ENCODE measurements around the gene GRAMD1B.

The GRAMD1B gene

GRCh38 chr11:123594188-123594901 lies 164.3 kb downstream of the GRAMD1B start:
- intact Hi-C loops (cut with micrococcal nuclease), result no loop called here
- Mint-ChIP-seq H3K4me3 (no peak overlapping the region), H3K27me3 (no peaks in the 10 kb centered on the region), H3K36me3 (ENCODE audit: low read depth) (peaks cover 49% of the 10 kb centered on the region), H3K4me1 (ENCODE audit: low read depth) (no peaks in the 10 kb centered on the region), H3K27ac (no peak overlapping the region), H3K9me3 (no peaks in the 10 kb centered on the region)

GRCh38 chr11:123594921-123595320 lies 164.9 kb downstream of the GRAMD1B start:
- H3K4me1 Mint-ChIP-seq (ENCODE audit: low read depth), result no peaks in the 10 kb centered on the region
- H3K27ac Mint-ChIP-seq, result no peak overlapping the region
- no peaks in the 10 kb centered on the region for H3K27me3 Mint-ChIP-seq
- H3K9me3 Mint-ChIP-seq, result no peaks in the 10 kb centered on the region
- intact Hi-C loops (cut with micrococcal nuclease), result no loop called here
- peaks cover 51% of the 10 kb centered on the region for H3K36me3 Mint-ChIP-seq (ENCODE audit: low read depth)
- H3K4me3 Mint-ChIP-seq, result no peak overlapping the region

- Mint-ChIP-seq H3K27me3 (no peaks in the 10 kb centered on the region), H3K4me1 (ENCODE audit: low read depth) (no peaks in the 10 kb centered on the region), H3K36me3 (ENCODE audit: low read depth) (peaks cover 67% of the 10 kb centered on the region), H3K4me3 (no peak overlapping the region), H3K27ac (no peak overlapping the region), H3K9me3 (no peaks in the 10 kb centered on the region)
- intact Hi-C loops (cut with micrococcal nuclease), result no loop called here
Measured at GRCh38 chr11:123597859-123598258, 167.8 kb downstream of the GRAMD1B start.

GRCh38 chr11:123601136-123601535 lies 171.1 kb downstream of the GRAMD1B start:
- H3K4me3 Mint-ChIP-seq, result no peak overlapping the region
- H3K27me3 Mint-ChIP-seq, result no peaks in the 10 kb centered on the region
- H3K36me3 Mint-ChIP-seq (ENCODE audit: low read depth), result peaks cover 72% of the 10 kb centered on the region
- H3K4me1 Mint-ChIP-seq (ENCODE audit: low read depth), result peaks cover 11% of the 10 kb centered on the region
- H3K27ac Mint-ChIP-seq, result no peak overlapping the region
- no peaks in the 10 kb centered on the region for H3K9me3 Mint-ChIP-seq
- intact Hi-C loops (cut with micrococcal nuclease), result no loop called here

- no peaks in the 10 kb centered on the region for H3K9me3 Mint-ChIP-seq
- H3K27me3 Mint-ChIP-seq, result no peaks in the 10 kb centered on the region
- no peak overlapping the region for H3K4me3 Mint-ChIP-seq
- no peak overlapping the region for H3K27ac Mint-ChIP-seq
- H3K4me1 Mint-ChIP-seq (ENCODE audit: low read depth), result peaks cover 11% of the 10 kb centered on the region
- intact Hi-C loops (cut with micrococcal nuclease), result no loop called here
- H3K36me3 Mint-ChIP-seq (ENCODE audit: low read depth), result peaks cover 77% of the 10 kb centered on the region
Measured at GRCh38 chr11:123601743-123602142, 171.7 kb downstream of the GRAMD1B start.

GRCh38 chr11:123603666-123604065 lies 173.6 kb downstream of the GRAMD1B start:
- H3K36me3 Mint-ChIP-seq (ENCODE audit: low read depth), result peaks cover 80% of the 10 kb centered on the region
- intact Hi-C loops (cut with micrococcal nuclease), result no loop called here

GRCh38 chr11:123607781-123608180 lies 177.7 kb downstream of the GRAMD1B start:
- Mint-ChIP-seq H3K27ac (no peak overlapping the region), H3K9me3 (no peaks in the 10 kb centered on the region), H3K27me3 (no peaks in the 10 kb centered on the region), H3K36me3 (ENCODE audit: low read depth) (peaks cover 83% of the 10 kb centered on the region), H3K4me1 (ENCODE audit: low read depth) (peaks cover 11% of the 10 kb centered on the region), H3K4me3 (no peak overlapping the region)
- intact Hi-C loops (cut with micrococcal nuclease), result no loop called here

More at GRCh38 chr11:123603666-123604065, 173.6 kb downstream of the GRAMD1B start:
- H3K27me3 Mint-ChIP-seq, result no peaks in the 10 kb centered on the region
- H3K4me3 Mint-ChIP-seq, result no peak overlapping the region
- no peaks in the 10 kb centered on the region for H3K9me3 Mint-ChIP-seq
- peaks cover 11% of the 10 kb centered on the region for H3K4me1 Mint-ChIP-seq (ENCODE audit: low read depth)
- H3K27ac Mint-ChIP-seq, result no peak overlapping the region

- H3K36me3 Mint-ChIP-seq (ENCODE audit: low read depth), result peaks cover 86% of the 10 kb centered on the region
- H3K27me3 Mint-ChIP-seq, result no peaks in the 10 kb centered on the region
- H3K27ac Mint-ChIP-seq, result no peak overlapping the region
- H3K4me1 Mint-ChIP-seq (ENCODE audit: low read depth), result peaks cover 9% of the 10 kb centered on the region
- H3K9me3 Mint-ChIP-seq, result no peaks in the 10 kb centered on the region
- H3K4me3 Mint-ChIP-seq, result no peak overlapping the region
- intact Hi-C loops (cut with micrococcal nuclease), result no loop called here
Measured at GRCh38 chr11:123608371-123608770, 178.3 kb downstream of the GRAMD1B start.

- Mint-ChIP-seq H3K27ac (no peak overlapping the region), H3K27me3 (no peaks in the 10 kb centered on the region), H3K4me3 (no peak overlapping the region), H3K4me1 (ENCODE audit: low read depth) (peaks cover 3% of the 10 kb centered on the region), H3K36me3 (ENCODE audit: low read depth) (peaks cover 86% of the 10 kb centered on the region), H3K9me3 (no peaks in the 10 kb centered on the region)
- intact Hi-C loops (cut with micrococcal nuclease), result no loop called here
Measured at GRCh38 chr11:123608945-123609344, 178.9 kb downstream of the GRAMD1B start.

- intact Hi-C loops (cut with micrococcal nuclease), result no loop called here
- no peaks in the 10 kb centered on the region for H3K27me3 Mint-ChIP-seq
- H3K4me3 Mint-ChIP-seq, result no peak overlapping the region
- H3K27ac Mint-ChIP-seq, result no peak overlapping the region
- H3K36me3 Mint-ChIP-seq (ENCODE audit: low read depth), result peaks cover 81% of the 10 kb centered on the region
- no peaks in the 10 kb centered on the region for H3K4me1 Mint-ChIP-seq (ENCODE audit: low read depth)
- no peaks in the 10 kb centered on the region for H3K9me3 Mint-ChIP-seq
Measured at GRCh38 chr11:123611698-123612097, 181.6 kb downstream of the GRAMD1B start.

GRCh38 chr11:123616505-123617198 lies 186.6 kb downstream of the GRAMD1B start:
- no peaks in the 10 kb centered on the region for H3K4me1 Mint-ChIP-seq (ENCODE audit: low read depth)
- no peak overlapping the region for H3K4me3 Mint-ChIP-seq
- H3K27ac Mint-ChIP-seq, result no peak overlapping the region
- no peaks in the 10 kb centered on the region for H3K9me3 Mint-ChIP-seq
- no peaks in the 10 kb centered on the region for H3K27me3 Mint-ChIP-seq
- intact Hi-C loops (cut with micrococcal nuclease), result no loop called here
- H3K36me3 Mint-ChIP-seq (ENCODE audit: low read depth), result peaks cover 77% of the 10 kb centered on the region

GRCh38 chr11:123622576-123622975 lies 192.5 kb downstream of the GRAMD1B start:
- Mint-ChIP-seq H3K27ac (no peak overlapping the region), H3K36me3 (ENCODE audit: low read depth) (peaks cover 50% of the 10 kb centered on the region), H3K4me1 (ENCODE audit: low read depth) (no peaks in the 10 kb centered on the region), H3K4me3 (no peak overlapping the region), H3K9me3 (no peaks in the 10 kb centered on the region), H3K27me3 (no peaks in the 10 kb centered on the region)
- intact Hi-C loops (cut with micrococcal nuclease), result no loop called here

GRCh38 chr11:123624974-123625373 lies 194.9 kb downstream of the GRAMD1B start:
- no peaks in the 10 kb centered on the region for H3K9me3 Mint-ChIP-seq
- peaks cover 32% of the 10 kb centered on the region for H3K36me3 Mint-ChIP-seq (ENCODE audit: low read depth)
- no peaks in the 10 kb centered on the region for H3K27me3 Mint-ChIP-seq
- no peak overlapping the region for H3K4me3 Mint-ChIP-seq
- H3K4me1 Mint-ChIP-seq (ENCODE audit: low read depth), result peaks cover 7% of the 10 kb centered on the region
- no peak overlapping the region for H3K27ac Mint-ChIP-seq
- intact Hi-C loops (cut with micrococcal nuclease), result no loop called here

GRCh38 chr11:123628936-123629683 lies 199.0 kb downstream of the GRAMD1B start:
- peaks cover 8% of the 10 kb centered on the region for H3K36me3 Mint-ChIP-seq (ENCODE audit: low read depth)
- intact Hi-C loops (cut with micrococcal nuclease), result no loop called here
- H3K4me1 Mint-ChIP-seq (ENCODE audit: low read depth), result peaks cover 10% of the 10 kb centered on the region
- peaks cover 5% of the 10 kb centered on the region for H3K27me3 Mint-ChIP-seq
- H3K9me3 Mint-ChIP-seq, result no peaks in the 10 kb centered on the region
- H3K27ac Mint-ChIP-seq, result no peak overlapping the region
- H3K4me3 Mint-ChIP-seq, result no peak overlapping the region
